Stimulated activated CD8-positive, alpha-beta memory T cell treated with anti-CD3 and anti-CD28 coated beads, Interleukin-12 subunit alpha, Interleukin-12 subunit beta, amount 100 ng/mL, for 24 hours (primary cell): ENCODE measurements around the gene TRPC4AP.
"Not testable (repeated sequence)": the region's sequence is repeated elsewhere in the genome, so short reads cannot be mapped to it uniquely, and the experiment has no call there.

Source experiments
- DNase-seq: peaks from one replicate; pipeline ENCODE4 v3.0.0-alpha.2; 2020; ENCODE audit errors: extremely low read depth

TRPC4AP gene

DNA sequence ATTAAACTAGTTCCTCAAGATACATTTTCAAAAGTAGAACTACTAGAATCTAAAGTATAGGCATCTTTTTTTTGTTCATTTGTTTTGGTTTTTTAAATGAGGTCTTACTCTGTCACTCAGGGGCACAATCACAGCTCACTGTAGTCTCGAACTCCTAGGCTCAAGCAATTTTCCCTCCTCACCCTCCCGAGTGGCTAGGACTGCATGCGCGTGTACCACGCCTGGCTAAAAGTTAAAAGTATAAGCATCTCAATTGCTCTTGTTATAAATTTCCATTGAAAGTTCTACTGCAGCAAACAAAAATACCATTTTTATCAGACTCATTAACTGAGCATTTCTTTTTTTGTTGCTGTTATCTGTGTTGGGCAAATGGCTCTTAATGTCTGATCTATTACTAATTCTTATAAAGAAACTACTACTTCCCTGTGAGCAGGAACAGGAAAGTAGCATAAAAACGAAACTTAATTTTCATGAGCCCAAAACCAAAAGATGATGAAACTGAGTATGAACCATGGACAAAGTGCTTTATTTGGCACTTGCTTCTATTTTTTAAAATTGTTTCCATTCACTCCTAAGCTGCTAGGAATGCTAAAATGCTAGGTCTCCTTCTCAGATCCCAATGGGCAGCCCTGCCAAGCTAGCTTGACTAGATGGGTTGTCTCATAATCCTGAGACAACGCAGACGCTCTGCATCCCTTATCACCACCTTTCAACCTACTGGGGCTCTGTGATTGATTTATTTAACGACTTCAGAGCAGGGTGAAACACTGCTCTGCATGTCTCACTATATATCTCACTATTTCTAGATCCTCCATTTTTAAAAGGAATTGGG, 36.9 kb downstream of the TRPC4AP start:
- DNase-seq = no peak

- DNase-seq = no peak
These were observed 37.8 kb downstream of the TRPC4AP start for GRCh38 chr20:35054814-35055213.

DNA sequence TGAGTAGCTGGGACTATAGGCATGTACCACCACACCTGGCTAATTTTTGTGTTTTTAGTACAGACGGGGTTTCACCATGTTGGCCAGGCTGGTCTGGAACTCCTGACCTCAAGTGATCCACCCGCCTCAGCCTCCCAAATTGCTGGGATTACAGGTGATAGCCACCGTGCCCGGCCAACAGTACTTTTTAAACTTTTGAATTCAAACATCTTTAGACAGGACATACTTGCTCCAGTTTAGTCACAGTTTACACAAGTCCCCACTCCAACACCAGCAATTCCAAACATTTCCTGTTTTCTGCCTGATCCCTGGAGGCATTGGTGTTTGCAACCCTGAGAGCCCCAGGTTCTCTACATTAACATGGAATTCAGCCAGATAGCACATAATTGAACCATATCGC, 40.0 kb downstream of the TRPC4AP start:
- not testable (repeated sequence) for DNase-seq

GRCh38 chr20:35049776-35050352, 42.7 kb downstream of the TRPC4AP start:
- no peak for DNase-seq

DNA sequence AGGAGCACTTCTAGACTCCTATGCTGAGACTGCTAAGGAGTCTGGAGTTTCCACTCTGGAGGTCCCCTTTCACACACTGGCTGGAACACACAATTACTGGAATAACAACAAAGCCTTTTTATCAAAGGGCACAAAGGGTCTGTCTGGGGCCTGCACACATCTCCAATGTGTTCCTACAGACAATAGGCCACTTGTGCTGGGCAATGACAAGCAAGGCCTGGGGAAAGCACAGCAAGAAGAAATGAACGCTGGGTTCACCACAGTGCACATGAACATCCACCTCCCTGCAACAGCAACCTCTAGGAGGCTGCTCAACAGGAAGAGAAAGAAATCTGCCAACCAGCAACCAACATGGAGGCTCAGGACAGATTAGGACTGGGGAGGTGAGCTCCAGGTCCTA, 43.9 kb downstream of the TRPC4AP start:
- no peak for DNase-seq

DNA sequence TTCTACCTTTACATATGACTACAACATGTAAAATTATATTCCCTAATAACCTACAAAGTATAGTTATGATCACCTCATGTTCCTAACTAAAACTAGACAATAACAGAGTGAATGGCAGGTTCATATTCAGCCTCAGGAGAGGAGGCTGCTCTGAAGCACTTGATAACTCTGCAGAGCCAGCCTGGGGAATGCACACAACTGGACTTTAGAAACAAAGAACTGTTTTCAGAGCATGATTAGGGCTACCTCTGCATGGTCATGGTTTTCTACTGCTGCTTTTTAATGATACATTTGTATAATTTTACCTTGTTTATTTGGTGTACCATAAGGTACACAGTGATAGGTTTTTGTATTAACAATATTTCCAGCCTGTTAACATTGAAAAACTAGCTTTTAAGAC, 50.3 kb downstream of the TRPC4AP start:
- DNase-seq = no peak

DNA sequence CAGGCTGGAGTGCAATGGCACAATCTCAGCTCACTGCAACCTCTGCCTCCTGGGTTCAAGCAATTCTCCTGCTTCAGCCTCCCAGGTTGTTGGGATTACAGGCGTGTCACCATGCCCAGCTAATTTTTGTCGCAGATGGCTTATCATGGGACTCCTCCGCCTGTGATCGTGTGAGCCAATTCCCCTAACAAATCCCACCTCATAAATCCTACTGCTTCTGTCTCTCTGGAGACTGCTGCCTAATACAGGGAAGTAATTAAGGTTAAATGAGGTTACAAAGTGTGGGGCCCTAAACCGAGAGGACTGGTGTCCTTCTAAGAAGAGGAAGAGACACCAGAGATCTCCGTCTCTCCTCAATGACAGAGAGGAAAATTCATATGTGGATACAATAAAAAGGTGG, 52.0 kb downstream of the TRPC4AP start:
- DNase-seq = no peak

DNA sequence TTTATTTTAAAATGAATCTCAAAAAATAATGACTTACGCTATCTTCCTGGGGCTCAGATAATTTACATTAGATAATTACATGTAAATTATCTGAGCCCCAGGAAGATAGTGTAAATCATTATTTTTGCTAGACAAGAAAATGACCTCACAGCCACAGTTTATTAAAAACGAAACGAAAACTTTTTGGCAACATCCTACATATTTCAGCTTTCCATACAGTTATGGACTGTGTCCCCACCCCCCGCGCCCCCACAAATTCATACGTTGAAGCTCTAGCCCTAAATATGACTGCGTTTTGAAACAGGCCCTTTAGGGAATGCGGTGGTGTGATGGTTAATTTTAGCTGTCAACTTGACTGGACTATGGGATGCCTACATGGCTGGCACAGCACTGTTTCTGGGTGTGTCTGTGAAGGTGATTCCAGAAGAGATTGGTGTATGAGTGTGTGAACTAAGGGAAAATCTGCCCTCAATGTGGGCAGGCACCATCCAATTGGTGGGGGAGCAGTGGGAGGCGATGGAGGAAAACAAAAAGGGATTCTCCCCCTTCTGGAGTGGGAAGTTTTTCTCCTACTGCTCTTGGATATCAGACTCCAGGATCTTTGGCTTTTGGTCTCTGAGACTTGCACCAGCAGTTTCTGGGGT, 52.6 kb downstream of the TRPC4AP start:
- no peak for DNase-seq

DNA sequence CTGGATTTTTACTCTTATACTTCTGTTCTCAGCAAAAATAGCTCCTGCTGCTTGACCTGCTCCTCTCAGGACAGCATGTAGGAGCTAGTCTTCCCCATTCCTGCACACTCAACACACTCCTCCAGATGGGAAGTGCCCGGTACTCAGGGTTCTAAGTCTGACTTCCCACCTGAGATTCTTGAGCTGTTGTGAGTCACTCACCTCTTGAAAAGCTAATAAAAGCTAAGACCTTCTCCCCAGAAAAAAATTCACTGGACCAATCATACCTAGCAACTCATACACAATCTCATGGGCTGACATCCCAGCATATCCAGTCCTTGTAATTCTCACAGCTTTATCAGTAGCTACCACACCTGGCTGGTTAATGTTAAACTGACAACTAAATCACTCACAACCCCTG, 53.5 kb downstream of the TRPC4AP start:
- no peak for DNase-seq

DNA sequence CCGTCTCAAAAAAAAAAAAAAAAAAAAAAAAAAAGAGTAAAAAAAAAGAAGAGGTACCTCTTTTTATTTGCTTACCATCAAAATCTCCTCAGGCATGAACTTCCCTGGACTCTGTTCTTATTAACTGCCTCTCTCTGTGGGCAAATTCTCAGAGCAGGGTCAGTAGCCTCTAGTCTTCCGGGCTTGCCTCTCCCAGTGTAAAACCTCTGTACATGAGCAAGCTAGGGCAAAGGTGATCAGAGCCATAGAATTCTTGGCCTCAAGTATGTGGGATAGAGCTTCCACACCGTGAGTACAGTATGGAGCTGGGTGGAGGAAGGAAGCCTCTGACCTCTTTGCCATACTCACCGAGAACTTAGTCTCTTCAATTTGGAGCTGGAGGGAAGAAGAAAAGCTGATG, 58.5 kb downstream of the TRPC4AP start:
- no peak for DNase-seq

DNA sequence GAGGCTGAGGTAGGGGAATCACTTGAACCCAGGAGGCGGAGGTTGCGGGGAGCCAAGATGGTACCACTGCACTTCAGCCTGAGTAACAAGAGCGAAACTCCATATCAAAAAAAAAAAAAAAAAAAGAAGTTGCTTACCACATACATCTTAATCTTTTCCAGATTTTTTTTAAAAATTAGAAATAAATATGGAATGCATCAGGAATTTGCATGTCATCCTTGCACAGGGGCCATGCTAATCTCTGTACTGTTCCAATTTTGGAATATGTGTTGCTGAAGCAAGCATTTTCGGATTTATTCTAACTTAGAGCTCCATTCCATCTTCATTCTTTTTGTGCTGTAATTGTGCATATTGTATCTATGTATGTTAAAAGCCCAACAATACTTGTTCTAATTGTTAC, 62.5 kb downstream of the TRPC4AP start:
- no peak for DNase-seq

DNA sequence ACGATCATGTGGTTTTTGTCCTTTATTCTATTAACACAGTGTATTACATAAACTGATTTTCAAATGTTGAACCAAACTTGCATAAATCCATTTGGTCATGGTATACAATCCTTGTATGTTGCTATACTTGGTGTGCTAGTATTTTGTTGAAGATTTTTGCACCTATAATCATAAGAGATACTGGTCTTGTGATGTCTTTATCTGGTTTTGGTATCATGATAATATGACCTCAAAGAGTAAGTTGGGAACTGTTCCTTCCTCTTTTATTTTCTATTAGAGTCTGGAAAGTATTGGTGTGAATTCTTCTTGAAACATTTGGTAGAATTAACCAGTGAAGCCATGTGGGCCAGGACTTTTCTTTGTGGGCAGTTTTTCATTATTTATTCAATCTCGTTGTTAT, 65.3 kb downstream of the TRPC4AP start:
- no peak for DNase-seq

GRCh38 chr20:35025116-35025515, 67.5 kb downstream of the TRPC4AP start:
- no peak for DNase-seq

GRCh38 chr20:35023624-35024023, 69.0 kb downstream of the TRPC4AP start:
- no peak for DNase-seq

DNA sequence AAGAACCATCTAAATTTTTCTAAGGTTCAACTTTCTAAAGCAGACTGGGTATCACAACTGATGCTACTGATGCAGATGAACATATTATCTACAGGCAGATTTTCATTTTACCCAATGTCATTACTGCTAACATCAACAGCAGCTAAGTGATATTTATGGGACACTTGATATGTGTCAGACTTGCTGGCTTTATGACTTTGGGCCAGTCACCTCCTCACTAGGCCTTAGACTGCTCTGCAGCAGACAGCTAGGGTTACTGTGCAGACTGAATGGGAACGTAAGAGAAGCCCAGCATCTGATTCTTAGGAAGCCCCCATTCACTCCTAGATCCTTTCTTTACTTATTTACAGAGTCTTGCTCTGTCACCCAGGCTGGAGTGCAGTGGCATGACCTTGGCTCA, 70.8 kb downstream of the TRPC4AP start:
- no peak for DNase-seq

GRCh38 chr20:35021063-35021462, 71.5 kb downstream of the TRPC4AP start:
- DNase-seq = no peak

GRCh38 chr20:35020108-35020928, 72.3 kb downstream of the TRPC4AP start:
- no peak for DNase-seq

GRCh38 chr20:35018590-35019371, 73.8 kb downstream of the TRPC4AP start:
- no peak for DNase-seq

DNA sequence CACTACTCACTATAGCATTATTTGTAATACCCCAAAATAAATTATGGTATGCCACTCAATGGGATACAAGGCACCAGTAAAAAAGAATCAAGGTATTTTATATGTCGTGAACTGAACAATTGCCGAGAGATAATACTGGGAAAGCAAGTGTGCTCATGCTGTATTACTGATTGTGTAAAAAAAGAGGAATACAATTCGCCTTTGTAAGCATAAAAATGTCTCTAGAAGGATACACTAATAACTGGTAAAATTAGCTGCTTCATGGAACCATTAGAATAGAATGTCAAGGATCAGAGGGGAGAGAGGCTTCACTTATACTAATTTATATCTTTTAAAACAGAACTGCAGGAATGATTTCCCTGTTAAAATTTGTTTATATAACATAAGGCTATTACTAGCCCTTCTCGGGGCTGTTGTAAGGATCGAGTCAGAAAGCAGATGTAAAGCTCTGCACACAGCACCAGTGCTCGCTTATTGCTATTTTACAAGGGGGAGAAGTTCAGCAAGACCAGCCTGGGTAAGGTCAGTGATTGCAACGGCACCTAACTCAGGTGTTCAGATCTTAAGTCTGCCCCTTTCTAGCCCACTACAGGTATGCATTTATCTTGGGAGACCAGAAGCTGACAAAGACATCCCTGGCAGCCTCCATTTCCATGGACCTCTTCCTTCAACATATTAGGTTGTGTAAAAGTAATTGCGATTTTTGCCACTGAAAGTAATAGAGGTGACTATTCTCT, 75.3 kb downstream of the TRPC4AP start:
- DNase-seq = no peak

DNA sequence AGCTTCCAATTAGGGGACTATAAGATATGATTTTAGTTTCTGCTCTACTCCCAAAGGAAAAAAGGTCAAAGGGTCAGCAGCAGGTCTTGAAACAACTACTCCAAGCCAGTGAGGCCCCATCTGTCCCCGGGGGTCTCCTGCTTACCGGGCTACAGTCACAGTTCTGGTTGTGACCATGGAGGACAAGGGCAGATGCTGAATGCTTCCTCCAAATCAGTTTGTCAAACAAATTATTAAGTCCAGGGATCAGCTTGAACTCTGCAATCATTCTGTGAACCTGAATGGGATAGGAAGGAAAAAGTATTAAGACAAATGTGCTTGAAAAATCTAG, 76.8 kb downstream of the TRPC4AP start:
- DNase-seq = no peak

GRCh38 chr20:35014537-35014936, 78.1 kb downstream of the TRPC4AP start:
- no peak for DNase-seq
